NCI-H2227 (cell line): ENCODE data around the gene EVX2.
A peak's percentile ranks its signal among the peaks of the same experiment; 100 is the strongest.

Source experiments
- DNase-seq: peaks from one replicate; lab custom pipeline; 2025; ENCODE audit not compliant: unreplicated experiment; lab: John Stamatoyannopoulos, UW

EVX2 gene

DNA sequence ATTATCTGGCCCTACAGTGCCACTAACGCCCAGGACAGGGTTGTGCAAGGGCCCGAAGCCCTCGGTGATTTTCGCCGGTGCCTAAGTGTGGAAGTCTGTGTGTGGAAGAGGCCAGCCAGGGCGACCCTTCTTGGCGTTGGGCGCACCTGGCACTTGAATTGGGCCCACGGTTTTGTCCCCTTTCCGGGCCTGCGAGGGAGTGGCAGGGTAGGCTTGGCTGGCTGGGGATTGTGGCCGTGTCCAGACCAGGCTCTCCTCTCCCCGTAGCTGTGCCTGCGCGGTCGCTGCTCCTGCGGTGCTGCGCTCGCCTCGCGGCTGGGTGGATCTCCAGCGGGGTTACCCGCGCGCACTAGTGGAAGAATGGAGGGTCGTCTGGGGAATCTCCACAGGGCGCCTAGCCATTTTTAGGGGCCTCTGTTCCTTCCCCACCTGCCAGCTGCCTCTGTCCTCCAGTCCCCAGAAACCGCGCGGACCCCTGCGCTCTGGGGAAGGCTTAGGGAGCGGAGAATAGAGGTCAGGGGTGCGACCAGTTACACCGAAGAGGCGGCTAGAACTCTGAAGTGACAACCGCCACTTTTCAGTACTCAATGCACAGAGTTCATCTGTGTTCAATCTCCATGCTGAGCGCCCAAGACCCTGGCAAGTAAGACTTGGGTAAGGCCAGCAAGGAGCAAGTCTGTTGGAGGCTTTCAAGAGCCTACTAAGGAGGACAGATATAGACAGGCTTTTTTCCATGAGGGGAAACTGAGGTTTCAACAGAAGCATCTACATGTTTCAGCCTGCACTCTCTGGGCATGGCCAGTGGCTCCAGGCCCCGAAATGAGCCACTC lies 16.0 kb downstream of the EVX2 start:
- no peak for DNase-seq

DNA sequence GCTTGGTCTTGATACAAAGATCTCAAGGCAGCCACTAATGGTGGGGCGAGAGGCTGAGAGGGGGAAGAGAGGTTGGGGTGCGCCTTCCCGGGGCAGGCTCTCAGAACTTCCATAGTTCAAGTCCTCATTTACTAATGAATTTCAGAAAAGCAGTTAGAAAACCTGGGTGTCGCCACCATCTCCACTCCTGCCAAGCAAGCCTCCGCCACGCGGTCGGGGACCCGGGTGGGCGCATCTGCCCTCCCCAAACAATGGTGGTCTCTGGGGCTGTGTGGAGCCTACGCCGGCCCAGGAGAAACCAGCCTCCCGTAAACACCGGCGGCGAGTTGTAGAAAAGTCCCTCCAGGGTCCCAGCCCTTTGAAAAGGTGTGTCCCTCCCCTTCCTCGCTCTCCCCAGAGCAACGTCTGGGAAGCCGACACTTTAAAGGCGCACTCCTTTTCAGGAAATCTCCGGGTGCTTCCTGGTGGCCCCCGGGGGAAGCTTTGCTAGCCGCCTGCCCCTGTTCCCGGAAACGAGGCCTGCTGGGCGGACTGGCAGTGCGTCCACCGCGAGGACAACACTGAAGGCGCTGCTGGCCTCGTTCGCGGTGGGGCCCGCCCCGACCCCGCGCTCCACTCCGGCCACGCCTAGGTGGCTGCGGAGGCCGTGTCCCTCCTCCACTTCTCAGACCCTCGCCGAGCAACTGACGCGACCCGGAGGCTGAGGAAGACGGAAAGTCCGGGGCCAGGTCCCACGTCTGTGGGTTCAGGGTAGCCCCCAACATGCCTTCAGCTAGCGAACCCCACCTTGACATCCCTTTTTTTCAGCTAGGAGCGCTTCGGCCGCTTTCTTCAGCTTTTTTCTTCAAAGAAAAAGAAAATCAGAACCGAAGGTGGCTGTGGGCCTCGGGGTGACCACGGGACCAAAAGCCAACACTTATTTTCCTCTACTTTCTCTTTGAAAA lies 16.8 kb downstream of the EVX2 start:
- no peak for DNase-seq

DNA sequence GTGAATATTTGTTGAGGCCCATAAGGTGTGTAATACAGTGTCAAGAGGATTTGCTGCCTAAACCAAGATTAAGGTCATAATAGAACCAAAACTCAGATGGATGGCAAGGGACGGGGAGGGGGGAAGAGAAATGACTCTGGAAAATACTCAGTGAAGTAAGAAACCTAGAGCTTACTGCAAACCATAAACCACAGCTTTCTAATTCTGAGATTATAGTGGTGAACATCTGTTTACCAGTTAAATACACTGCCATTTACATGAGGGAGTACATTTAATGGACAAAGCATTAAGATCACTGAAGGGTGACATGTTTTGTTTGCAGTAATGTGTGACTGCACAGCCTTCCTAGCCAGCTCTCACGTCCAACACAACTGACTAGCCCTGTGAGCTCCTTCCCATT lies 19.8 kb downstream of the EVX2 start:
- no peak for DNase-seq

DNA sequence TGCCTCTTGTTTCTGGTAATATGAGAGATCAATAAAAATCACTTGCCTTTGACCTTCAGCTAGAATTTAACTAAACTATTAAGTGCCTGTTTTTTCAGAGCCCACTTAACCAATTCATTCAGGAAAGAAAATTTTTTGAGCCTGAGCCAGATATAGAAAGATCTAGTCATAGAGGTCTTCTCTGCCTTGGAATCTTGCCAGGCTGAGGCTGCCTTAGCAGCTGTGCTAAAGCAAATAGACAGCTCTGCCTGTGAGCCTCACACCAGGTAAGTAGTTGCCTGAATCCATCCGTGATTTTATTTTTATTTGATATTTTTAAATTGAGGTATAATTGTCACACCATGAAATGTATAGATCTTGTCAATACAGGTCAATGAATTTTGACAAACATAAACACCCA lies 27.4 kb downstream of the EVX2 start:
- DNase-seq, result peak; percentile 70

DNA sequence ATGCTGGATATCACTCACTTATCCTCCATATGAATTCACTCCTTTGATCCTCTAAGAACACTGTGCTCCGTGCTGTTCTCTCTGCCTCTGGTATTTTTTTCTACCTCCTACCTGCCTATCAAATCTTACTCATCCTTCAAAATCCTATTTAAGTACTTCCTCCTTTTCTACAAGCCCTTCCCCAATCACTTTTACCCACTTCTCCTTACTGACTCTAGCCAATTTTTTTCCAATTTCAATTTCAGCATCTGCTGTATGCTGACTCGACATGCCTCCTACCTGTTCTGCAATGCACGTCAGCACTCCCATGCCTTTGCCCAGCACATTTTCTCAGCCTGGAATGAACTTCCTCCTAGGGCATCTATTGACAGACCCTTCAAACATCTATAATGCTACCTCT lies 44.4 kb downstream of the EVX2 start:
- no peak for DNase-seq

DNA sequence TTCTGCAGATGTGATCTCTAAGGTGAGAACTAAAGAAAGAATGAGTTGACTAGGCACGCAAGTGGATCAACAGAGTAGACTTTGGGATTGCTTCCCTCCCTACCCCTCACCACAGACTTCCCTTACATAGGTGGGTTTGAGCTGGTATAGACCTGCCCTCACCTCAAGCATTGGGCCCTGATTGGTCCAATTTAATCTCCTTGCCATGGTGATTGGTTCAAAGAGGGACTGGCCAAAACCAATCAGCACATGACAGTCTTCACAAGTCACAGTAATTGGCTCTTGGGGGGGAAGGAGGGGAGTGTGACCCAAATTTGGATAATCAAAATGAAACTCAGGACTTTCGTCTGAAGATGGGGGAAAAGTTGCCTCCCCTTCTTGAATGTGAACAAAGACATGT lies 45.1 kb downstream of the EVX2 start:
- DNase-seq, result no peak

DNA sequence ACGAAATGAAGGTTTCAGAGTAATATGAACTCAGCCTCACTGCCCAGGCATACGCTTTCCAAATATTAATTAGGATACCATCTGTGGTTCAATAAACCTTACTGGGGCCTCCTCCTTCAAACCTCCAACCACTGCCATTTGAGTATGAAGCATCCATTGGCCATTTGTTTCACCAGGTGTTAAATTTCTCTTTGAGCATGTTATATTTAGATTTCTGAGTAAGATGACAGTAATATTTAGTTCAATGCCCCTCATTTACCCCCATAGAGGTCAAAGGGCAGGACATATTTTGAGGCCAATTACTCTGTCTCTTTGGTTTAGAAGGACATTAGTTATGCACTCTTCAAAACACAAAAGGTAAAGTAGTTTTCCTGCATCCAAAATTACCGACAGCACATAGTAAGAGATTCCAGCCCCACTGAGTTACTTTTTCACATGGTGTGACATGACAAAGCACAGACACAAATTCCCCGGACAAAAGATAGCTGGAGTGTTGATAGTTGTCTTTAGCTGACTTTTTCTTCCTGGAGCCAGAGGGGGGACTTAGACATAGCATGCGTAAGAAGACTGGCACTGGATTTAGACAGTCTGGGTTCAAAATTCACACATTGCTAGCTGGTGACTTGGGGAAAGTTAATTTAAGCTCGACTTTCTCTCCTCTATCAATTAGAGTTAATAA lies 48.6 kb downstream of the EVX2 start:
- no peak for DNase-seq

DNA sequence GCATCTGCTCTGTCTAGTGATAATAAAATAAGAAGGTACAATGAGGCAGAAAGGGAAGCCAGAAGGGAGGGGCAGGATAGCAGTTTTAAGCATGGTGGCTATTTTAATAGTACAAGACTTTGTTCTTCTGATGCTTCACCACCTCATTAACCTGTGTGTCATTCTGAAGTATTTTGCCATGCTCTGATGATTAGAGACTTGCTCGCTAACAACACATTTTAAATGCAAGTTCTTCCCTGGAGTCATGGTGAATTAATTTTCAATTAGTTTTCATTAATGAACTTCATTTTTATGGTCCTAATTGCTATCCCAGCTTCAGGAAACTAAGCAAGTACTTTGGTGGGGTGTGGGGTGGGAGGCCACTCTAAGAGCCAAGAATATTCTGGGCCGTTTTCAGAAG lies 56.0 kb downstream of the EVX2 start:
- no peak for DNase-seq
